GM19372 (cell line): Measurements from ENCODE around the gene HYI.

Source experiments
- ATAC-seq: cut with Tn5 transposase; IDR thresholded peaks from one replicate; pipeline ENCODE4 v1.9.1; 2021; ENCODE audit warnings: mild to moderate bottlenecking, low read depth, moderate library complexity; ENCODE audit not compliant: unreplicated experiment

HYI gene

DNA sequence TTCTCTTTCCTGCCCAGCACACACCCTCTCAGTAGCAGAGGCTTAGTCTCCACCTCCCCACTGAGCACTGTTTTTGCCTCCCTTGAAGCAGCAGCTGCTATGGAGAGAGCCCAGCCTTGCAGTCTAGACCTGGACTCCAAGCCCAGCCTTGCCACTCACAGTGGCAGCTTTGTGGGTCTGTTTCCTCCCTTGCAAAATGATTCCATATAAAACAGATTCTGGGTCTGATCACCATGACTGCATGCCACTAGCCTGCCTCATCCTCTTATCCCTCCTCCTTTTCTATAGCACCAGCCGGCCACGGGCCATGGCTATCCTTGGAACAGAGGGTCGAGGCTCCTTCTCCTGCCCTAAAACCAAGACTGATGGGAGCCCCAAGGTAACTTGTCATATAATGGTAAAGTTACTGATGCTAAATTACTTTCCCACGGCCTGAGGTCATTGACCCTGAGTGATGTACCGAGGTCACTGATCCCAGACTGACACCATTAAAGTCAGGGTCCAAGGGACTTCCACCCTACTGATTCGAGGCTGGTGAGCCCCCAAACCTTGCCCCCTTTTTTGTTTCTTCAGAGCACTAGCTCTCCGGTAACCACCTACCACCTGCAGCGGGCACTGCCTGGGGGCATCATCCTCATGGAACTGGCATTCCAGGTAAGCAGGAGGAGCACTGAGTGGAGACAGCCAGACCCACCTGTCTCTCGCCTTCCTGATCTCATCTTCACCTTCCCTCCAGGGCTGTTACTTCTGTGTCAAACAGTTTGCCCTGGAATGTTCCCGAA, 7.9 kb downstream of the HYI start:
- no peak for ATAC-seq

DNA sequence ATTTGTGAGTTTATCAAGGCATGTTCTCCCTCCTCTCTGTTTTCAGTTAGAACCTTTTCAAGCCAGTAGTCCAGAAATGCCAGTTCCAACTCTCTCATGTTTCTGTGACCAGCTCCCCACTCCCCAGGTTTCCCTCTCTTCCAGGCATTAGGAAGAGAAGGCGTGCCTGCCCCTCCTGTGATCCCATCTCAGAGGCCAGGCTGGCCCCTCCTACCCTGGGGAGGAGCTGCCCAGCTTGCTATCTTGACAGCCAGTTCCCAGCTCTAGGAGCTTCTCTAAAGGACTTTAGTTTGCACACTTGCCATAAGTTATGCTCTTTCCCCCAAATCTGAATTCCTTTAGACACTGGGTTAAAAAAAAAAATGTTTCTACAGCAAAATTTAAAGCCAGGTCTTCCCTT, 8.9 kb downstream of the HYI start:
- no peak for ATAC-seq

DNA sequence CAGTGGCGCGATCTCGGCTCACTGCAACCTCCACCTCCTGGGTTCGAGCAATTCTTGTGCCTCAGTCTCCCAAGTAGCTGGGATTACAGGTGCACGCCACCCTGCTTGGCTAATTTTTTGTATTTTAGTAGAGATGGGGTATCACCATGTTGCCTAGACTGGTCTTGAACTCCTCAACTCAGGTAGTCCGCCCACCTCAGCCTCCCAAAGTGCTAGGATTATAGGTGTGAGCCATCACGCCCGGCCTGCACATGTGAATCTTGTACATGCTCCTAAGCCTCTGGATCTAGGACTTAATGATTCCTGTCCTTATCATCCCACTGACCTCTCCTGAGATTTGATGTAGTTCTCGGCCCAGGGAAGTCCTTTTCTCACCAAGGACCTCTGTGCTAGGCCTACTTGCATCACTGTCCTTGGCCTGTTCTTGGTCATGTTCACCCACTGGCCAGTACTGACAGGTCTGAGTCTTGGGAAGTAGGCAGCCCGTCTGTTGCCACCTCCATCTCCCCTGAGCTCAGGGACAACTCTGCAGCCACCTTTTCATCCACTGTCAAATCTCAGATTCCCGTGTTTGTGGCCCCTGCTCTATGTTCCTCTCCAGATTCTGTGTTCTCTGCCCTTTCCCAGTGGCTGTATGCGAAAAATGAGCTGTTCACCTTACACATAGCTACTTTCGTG, 9.4 kb downstream of the HYI start:
- no peak for ATAC-seq

DNA sequence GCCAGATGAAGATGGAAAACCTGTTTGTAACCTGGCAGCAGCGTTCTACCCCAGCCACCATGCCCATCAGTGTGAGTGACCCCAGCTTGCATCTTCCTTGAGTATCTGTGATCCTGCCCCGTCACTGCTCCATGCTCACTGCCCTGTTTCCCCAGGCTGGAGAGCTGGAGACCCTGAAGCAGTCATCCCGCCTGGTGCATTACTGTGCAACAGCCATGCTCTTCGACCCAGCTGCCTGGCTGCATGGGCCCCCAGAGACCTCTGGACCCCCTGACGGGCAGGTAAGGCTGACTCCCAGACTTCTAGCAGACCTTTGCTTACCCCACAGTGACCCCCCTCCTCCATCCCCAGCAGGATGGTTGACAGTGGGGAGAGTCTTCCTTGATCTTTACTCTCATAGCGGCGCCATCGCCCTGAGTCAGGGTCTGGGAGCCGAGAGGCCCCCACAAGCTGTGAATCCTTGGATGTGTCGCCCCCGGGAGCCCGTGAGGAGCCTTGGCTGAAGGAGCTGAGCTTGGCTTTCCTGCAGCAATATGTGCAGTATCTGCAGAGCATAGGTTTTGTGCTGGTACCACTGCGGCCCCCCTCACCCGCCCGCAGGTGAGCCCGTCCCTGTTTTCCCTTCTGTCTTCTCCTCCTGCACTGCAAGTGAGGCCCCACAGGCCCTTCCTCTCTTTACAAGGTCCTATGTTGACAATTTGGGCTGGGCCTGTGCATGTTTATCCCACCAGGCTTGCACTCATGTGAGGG, 10.4 kb downstream of the HYI start:
- ATAC-seq, result no peak

DNA sequence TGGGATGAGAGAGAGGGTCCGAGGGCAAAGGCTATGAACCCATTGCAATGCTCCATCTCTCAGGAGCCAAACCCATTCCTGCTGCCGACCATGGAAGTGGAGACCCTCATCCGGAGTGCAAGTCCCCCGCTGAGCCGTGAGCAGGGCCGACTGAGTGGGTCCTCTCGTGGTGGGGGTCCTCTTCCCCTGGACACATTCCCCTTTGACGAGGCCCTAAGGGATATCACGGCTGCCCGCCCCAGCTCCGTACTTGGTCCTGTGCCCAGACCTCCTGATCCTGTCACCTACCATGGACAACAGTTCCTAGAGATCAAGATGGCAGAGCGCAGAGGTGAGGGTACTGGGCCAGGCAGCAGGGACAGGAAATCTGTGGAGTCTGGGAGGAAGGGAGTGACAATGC, 11.0 kb downstream of the HYI start:
- no peak for ATAC-seq

DNA sequence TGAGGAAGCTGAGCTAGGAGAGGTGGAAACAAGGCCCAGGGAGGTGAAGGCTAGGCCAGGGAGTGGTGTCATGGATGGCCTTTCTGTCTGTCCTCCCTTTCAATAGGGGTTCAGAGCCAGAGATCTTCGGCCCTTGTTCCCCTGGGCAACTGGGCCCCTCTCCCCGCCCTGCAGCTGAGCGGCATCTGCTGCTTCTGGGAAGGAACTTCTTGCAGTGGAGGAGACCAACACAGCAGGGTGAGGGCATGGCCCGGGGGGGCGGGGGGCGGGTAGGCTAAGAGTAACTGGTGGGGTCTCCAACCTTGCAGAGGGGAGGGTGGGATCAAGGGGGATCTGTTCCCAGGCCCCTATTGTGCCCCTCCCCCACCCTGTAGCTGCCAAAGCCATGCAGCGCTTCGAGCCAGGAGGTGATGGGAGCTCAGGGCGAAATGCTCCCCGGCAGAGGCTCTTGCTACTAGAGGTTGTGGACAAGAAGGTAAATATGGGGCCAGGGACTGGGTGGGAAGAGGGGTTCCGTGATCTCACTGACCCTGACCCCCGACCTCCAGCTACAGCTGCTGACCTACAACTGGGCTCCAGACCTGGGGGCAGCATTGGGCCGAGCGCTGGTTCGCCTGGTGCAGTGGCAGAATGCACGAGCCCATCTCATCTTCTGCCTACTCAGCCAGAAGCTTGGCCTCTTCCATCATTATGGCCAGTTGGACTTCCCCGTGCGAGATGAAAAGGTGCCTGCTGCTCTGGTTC, 11.7 kb downstream of the HYI start:
- ATAC-seq, result no peak

DNA sequence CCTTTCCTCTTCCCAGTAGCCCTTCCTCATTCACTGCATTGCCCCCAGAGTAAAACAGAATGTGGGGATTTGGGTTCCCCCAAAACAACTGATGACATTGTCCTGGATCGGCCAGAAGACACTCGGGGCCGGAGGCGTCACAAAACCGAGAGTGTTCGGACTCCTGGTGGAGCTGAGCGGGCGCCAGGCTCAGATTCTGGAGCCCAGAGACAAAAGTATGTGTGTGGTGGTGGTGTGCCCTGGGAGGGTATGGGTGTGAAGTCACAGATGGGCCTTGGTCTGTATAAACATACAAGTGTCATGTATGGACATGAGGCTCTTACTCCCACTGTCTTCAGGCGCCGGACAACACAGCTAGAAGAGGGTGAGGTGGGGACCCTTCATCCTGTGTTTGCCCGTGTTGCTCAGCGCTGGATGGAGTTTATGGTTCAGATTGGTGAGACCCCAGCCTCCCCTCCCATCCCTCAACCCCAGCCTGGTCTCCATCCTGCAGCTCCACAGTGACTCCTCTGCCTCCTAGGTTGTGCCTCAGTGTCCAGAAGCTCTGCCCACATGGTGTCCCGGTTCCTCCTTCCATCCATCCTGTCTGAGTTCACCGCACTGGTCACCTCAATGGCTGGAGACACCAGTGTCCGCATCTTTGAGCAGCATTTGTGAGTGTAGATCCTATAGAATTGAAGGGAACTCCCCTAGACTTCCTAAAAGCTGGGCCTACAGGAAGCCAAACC, 12.4 kb downstream of the HYI start:
- no peak for ATAC-seq

DNA sequence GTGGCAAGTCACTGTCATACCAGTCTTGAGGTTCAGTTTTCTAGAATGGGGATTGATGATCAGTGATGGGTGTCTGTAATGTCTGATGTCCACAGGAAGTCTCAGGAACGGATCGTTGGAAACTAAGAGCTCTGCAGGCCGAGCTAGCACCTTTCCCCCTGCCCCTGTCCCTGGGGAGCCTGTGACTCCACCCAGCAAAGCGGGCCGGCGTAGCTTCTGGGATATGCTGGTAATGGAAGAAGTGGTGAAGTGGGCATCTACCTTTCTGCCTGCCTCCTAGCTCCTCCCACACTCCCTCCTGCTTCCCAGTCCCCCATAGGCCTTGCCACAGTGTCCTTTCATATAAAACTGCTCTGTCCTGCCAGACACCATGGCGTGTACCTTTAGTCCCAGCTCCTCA, 13.4 kb downstream of the HYI start:
- ATAC-seq, result no peak

DNA sequence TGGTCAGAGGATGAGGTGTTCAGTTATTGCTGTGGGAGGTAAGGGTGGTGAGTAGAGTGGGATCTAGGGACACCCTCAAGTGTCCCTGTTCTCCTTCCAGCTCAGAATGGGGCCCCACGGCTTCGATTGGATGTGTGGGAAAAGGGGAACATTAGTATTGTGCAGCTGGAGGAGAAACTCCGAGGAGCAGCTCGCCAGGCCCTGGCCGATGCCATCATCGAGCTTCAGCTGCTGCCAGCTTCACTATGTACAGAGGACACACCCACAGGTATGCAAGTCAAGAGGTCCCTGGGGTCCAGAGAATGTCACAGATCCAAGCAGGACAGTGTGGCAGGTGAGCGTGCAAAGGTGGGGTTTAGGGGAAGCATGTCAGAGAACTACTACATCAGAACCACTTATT, 13.9 kb downstream of the HYI start:
- no peak for ATAC-seq

DNA sequence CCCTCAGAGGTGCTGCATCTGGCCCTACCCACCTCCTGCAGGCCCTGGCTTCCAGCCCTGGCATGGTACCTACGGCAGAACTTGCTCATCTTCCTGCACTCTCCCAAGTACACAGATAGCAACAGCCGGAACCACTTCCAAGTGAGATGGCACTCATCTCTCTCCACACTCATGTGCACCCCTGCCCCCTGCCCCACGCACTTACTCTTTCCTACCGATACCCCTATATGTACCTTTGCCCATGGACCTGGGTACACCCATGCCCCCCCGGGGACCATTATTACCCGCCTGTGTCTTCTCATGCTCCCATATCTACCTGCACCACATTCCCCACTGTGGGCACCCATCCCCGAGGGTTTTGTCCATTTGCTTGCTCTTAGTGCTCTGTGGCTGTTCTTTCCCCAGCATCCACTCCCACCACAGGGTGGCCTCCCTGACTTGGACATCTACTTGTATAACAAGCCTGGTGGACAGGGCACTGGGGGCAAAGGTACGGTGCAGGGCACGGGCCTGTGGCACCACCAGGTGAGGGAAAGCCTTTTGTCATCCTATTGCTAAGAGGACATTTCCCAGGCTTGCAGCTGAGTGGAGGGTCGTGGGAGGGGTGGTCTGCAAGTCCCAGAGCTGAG, 14.7 kb downstream of the HYI start:
- ATAC-seq, result no peak

DNA sequence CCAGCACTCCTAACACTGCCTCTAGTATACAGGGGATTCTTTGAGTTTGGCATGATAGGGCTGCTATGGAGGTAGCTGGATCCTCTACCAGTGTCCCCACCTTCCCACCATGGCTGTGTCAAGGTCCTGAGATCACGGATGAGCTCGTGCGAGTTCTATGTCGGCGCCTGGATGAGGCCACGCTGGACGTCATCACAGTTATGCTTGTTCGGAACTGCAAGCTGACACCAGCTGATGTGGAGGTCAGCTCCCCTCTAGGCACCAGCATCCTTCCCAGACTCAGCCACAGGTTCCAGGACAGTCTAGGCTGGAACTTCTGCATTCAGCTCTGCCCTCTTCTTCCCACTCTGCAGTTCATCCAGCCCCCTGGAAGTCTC, 15.2 kb downstream of the HYI start:
- ATAC-seq, result no peak

DNA sequence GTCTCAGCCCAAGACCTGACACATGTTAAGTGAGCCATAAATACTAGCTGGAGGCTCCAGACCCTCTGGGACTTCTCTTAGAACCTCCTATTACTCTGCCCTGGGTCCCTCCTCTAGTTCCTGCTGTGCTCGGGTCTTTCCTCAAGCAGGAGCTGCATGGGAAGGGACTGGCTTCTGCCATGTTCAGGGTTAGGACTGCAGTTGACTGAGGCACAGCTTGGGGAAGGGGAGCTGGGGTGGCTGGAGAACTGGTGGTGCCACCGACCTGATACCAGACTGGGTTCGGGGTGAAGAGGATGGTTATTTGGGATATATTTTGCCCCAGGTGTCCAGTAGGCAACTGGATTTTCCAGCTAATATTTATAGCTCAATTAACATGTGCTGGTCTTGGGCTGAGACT, 15.7 kb downstream of the HYI start:
- no peak for ATAC-seq

DNA sequence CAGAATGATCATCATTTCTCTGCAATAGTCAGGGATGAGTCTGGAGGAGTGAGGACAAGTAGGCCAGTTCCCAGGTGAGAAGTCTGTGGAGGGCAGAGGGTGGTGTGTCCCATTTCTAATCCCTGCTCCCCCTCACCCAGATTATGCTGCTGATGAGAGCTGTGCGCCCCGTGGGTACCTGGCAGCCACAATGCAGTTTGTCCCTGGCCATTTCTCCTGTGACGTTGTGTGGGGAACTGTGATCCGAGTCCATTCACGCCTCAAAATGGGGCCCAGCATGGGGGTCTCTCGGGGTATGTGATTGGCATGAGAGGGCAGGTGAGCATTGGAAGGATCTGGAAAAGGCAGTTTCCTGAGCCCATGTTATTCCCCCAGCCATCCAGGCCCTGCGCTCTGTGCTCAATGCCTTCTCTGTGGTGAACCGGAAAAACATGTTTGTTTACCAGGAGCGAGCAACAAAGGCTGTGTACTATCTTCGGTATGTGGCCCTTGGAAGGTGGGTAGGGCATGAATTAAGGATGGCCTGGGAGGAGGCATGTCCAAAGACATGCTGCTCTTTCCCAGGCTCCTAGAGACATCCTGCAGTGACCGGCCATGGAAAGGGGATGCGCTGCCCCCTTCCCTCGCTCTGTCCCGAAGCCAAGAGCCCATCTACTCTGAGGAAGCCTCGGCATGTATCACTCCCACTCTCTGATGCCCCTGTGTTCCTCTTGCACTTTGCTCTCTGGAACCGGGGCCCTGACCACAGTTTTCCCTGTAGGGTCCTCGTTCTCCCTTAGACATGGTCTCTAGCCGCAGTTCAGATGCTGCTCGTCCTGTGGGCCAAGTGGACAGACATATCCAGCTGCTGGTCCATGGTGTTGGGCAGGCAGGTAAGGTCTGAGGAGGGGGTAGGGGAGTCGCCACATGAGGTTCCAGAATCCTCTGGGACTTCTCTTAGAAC, 16.4 kb downstream of the HYI start:
- no peak for ATAC-seq

DNA sequence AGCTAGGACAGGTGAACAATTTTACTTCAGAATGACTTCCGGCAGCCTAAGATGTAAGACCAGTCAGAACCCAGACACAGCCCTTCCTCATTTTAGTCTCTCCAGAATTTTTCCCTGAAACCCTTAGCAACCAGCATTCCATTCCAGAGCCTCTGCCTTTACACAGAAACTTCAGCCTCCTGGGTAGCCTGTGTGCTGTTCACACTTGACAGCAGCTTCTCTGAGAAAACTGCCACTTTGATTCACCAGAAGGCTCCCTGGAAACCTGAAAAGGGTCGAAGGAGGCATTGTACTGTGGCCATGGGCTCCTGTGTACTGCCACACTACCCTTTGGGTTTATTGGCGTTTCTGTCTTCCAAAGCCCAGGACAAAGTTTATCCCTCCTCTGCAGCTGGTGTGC, 17.4 kb downstream of the HYI start:
- ATAC-seq, result no peak

DNA sequence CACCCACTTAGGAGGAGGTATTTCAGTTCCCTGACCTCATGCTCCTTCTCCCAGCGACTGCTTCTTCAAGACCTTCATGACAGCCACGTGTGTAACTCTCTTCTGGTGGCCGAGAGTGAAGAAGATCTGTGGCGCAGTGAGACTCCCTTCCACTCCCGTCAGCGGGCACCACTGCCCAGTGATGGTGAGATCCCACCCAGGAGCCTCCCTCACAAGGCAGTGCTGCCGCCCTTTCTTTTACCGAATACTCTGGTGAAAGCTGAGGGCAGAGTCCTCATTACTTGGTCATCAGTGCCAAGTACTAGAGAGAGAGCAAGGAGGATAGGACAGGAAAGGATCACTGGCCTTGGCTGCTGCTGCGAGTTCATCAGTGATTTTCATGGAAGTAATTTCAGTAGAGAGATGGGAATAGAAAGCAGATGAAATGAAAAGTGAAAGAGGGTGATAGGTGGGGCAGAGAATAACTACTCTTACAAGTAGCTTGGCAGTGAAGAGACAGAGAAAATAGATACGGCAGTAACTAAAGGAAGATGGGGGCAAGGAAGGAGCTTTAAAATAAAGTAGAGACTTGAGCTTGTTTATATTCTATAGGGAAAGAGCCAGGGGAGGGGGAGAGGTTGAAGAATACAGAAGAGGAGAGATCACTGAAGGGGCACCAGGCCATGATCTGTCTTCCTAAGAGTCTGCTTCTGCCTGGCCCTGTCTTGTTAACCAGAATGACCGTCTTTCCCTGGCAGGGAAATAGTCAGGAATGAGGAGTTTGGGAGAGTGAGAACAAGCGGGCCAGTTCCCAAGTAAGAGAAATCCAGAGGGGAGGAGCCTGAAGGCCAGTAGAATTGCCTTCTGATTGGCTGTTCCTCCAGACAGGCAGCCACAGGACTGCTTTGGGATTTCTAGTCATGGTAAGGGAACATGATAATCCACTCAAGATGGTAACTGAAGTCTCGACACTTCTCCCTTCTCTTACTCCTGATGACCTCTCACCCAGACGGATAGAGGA, 18.3 kb downstream of the HYI start:
- no peak for ATAC-seq

DNA sequence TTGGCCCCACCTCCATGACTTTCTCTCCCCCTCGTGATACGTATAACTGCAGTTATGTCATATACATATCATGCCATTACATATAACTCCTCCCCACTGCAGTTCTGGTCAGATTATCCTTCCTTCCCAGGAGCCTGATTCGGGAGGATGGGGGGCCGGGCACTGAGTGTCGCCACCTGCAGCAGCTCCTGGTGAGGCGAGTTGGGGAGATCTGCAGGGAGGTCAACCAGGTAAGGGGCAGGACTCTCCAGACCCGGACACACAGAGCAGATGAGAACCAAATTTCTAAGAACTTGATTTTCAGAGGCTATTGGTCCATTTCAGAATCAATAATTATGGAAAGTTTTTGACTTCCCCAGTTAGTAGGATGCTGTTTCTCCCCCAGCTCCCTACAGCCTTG, 19.5 kb downstream of the HYI start:
- no peak for ATAC-seq

DNA sequence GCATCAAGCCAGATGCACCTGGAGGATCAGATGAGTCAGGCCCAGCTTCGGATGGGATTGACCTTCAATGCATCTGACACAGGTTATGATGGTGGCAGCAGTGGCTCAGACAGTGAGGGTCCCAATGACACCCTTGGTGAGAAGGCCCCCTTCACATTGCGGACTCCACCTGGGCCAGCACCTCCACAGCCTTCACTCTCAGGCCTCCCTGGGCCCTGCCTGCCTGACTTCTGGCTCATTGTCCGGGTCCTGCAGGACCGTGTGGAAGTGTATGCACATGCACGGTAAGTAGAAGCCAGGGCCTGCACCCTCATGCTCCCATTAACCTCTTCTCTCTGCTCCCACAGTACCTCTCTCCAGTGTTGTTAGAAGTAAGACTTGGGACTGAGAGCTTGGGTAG, 20.8 kb downstream of the HYI start:
- no peak for ATAC-seq
